A673 (cell line): ENCODE measurements around the gene PACS1. TPM values are rescaled to one million over a fixed set of nuclear protein-coding genes. Genes with fewer than 3 reads are reported as not detected.

ENCODE experiments used
- BruUV-seq: library from RNA; stranded (reverse); fragments of 400-500 nt; replicated peaks from 2 replicates; lab custom pipeline; 2021; lab: Mats Ljungman, UMichigan
- CTCF ChIA-PET: fragments of 300-600 bp; sonication (Branson Sonifier 250); formaldehyde crosslinking; loops from one replicate; lab custom pipeline; 2022; ENCODE audit warnings: antibody characterized with exemption; lab: Charles Lee
- POLR2A ChIA-PET: fragments of 300-600 bp; sonication (Branson Sonifier 250); formaldehyde crosslinking; loops from one replicate; lab custom pipeline; 2022; ENCODE audit warnings: antibody characterized with exemption; ENCODE audit not compliant: low non-redundant PET; lab: Charles Lee
- DNase-seq: peaks from one replicate; pipeline ENCODE4 v3.0.0-alpha.2; 2015; ENCODE audit warnings: low spot score
- H3K27ac ChIP-seq: fragments of 200-600 bp; sonication (generic); 2 replicates; pipeline ENCODE4 v1.5.1; 2016; ENCODE audit warnings: mixed run types, low read depth, mild to moderate bottlenecking, mixed read lengths, antibody characterized with exemption, low read length; ENCODE audit not compliant: poor library complexity, severe bottlenecking
- H3K27me3 ChIP-seq: fragments of 200-600 bp; sonication (generic); replicated peaks from 2 replicates; pipeline ENCODE4 v1.6.1; 2017; ENCODE audit warnings: mixed run types, low read depth, mild to moderate bottlenecking, mixed read lengths, antibody characterized with exemption, low read length; ENCODE audit not compliant: insufficient read depth, poor library complexity
- H3K36me3 ChIP-seq: fragments of 200-600 bp; sonication (generic); 2 replicates; pipeline ENCODE4 v1.6.1; 2016; ENCODE audit warnings: mixed run types, mild to moderate bottlenecking, mixed read lengths, antibody characterized with exemption, low read length; ENCODE audit not compliant: insufficient read depth, poor library complexity, severe bottlenecking
- H3K4me1 ChIP-seq: fragments of 200-600 bp; sonication (generic); 2 replicates; pipeline ENCODE4 v1.6.1; 2017; ENCODE audit warnings: mixed run types, mild to moderate bottlenecking, mixed read lengths, antibody characterized with exemption, low read length; ENCODE audit not compliant: insufficient read depth, poor library complexity, severe bottlenecking
- H3K4me3 ChIP-seq: fragments of 200-600 bp; sonication (generic); 2 replicates; pipeline ENCODE4 v1.5.1; 2016; ENCODE audit warnings: low read depth, mixed run types, mild to moderate bottlenecking, mixed read lengths, low read length; ENCODE audit not compliant: poor library complexity, severe bottlenecking
- H3K9me3 ChIP-seq: fragments of 200-600 bp; sonication (generic); 2 replicates; pipeline ENCODE4 v1.6.1; 2016; ENCODE audit warnings: mixed run types, low read depth, mild to moderate bottlenecking, mixed read lengths, antibody characterized with exemption, low read length; ENCODE audit not compliant: poor library complexity, severe bottlenecking
- CTCF ChIP-seq: fragments of 300-800, 200-600 bp; sonication (generic); conservative IDR thresholded peaks from 2 replicates; pipeline ENCODE4 v1.5.1; 2017; ENCODE audit warnings: low read depth, mild to moderate bottlenecking, antibody characterized with exemption, low read length, moderate library complexity, mixed read lengths
- EZH2 ChIP-seq: fragments of 200-600 bp; sonication (generic); IDR thresholded peaks from 2 replicates; pipeline ENCODE4 v1.6.1; 2017; ENCODE audit warnings: borderline replicate concordance, low read depth, mild to moderate bottlenecking, mixed read lengths, antibody characterized with exemption, low read length; ENCODE audit not compliant: poor library complexity, severe bottlenecking
- intact Hi-C: fragments of 100-400 bp; cut with micrococcal nuclease; formaldehyde crosslinking; loops from one replicate; pipeline ENCODE4 v1.10.0; 2022; ENCODE audit not compliant: unreplicated experiment
- total RNA-seq: library from RNA; stranded (reverse); gene quantifications from 2 replicates; pipeline ENCODE4 v1.2.3, GENCODE V29; 2021

The PACS1 gene
- total RNA-seq, 1 experiment from 2014 or later: 75.7 TPM

GRCh38 chr11:66160709-66161108, 90.6 kb downstream of the PACS1 start:
- Histone ChIP-seq H3K9me3 (no peaks in the 10 kb centered on the region), H3K36me3 (no peaks in the 10 kb centered on the region), H3K27ac (no peak overlapping the region), H3K4me3 (no peak overlapping the region), H3K4me1 (peaks cover 34% of the 10 kb centered on the region), H3K27me3 (no peaks in the 10 kb centered on the region)
- TF ChIP-seq EZH2 (no peak), CTCF (no peak)
- CTCF ChIA-PET: no interaction called here
- POLR2A ChIA-PET: no interaction called here
- no peak for DNase-seq
- BruUV-seq: no TSS peak
- intact Hi-C loops: no loop called here

GRCh38 chr11:66168289-66168688, 98.2 kb downstream of the PACS1 start:
- Histone ChIP-seq H3K27ac (no peak overlapping the region), H3K36me3 (no peaks in the 10 kb centered on the region), H3K27me3 (no peaks in the 10 kb centered on the region), H3K4me1 (no peaks in the 10 kb centered on the region), H3K9me3 (no peaks in the 10 kb centered on the region), H3K4me3 (no peak overlapping the region)
- BruUV-seq: no TSS peak
- POLR2A ChIA-PET: no interaction called here
- intact Hi-C loops: no loop called here
- no peak for TF ChIP-seq CTCF
- TF ChIP-seq EZH2: no peak
- no peak for DNase-seq
- CTCF ChIA-PET: no interaction called here

GRCh38 chr11:66172146-66172545, 102.1 kb downstream of the PACS1 start:
- CTCF ChIA-PET: no interaction called here
- no peak for DNase-seq
- POLR2A ChIA-PET: no interaction called here

More at GRCh38 chr11:66172146-66172545, 102.1 kb downstream of the PACS1 start:
- H3K27ac ChIP-seq: no peak overlapping the region
- H3K27me3 ChIP-seq: no peaks in the 10 kb centered on the region
- no peaks in the 10 kb centered on the region for H3K36me3 ChIP-seq
- intact Hi-C loops: no loop called here
- H3K4me3 ChIP-seq: no peak overlapping the region
- no TSS peak for BruUV-seq
- TF ChIP-seq CTCF (no peak), EZH2 (no peak)
- H3K4me1 ChIP-seq: no peaks in the 10 kb centered on the region
- no peaks in the 10 kb centered on the region for H3K9me3 ChIP-seq
